MG63 (cell line): Measurements from ENCODE around the gene COX6B2. TPM values are rescaled to one million over a fixed set of nuclear protein-coding genes. Genes with fewer than 3 reads are reported as not detected.

Experiments used
- DNase-seq: peaks from one replicate; pipeline ENCODE4 v3.0.0-alpha.2; 2020
- H3K27me3 ChIP-seq: fragments of 250-450 bp; sonication (Bioruptor Pico); 2 replicates; pipeline ENCODE4 v1.5.1; 2020; ENCODE audit warnings: mild to moderate bottlenecking, moderate library complexity
- H3K36me3 ChIP-seq: fragments of 250-450 bp; sonication (Bioruptor Pico); 2 replicates; pipeline ENCODE4 v1.5.1; 2020; ENCODE audit warnings: mild to moderate bottlenecking, moderate library complexity
- H3K4me3 ChIP-seq: fragments of 250-450 bp; sonication (Bioruptor Pico); 2 replicates; pipeline ENCODE4 v1.5.1; 2020; ENCODE audit warnings: mild to moderate bottlenecking, moderate library complexity
- H3K9me3 ChIP-seq: fragments of 250-450 bp; sonication (Bioruptor Pico); 2 replicates; pipeline ENCODE4 v1.5.1; 2020; ENCODE audit warnings: mild to moderate bottlenecking, moderate library complexity
- total RNA-seq: library from RNA; depleted of rRNA; stranded (reverse); fragments of >200 nt; shearing (Covaris generic); gene quantifications from 2 replicates; pipeline ENCODE4 v1.2.3, GENCODE V29; 2014; ENCODE audit warnings: low replicate concordance

The COX6B2 gene
- total RNA-seq, 1 experiment from 2014 or later: not detected

- no peaks in the 10 kb centered on the region for H3K9me3 ChIP-seq
- H3K27me3 ChIP-seq: peaks cover 11% of the 10 kb centered on the region
- no peaks in the 10 kb centered on the region for H3K36me3 ChIP-seq
- DNase-seq: peak; percentile 43
- peak overlapping the region; percentile 29 for H3K4me3 ChIP-seq
Measured at GRCh38 chr19:55369653-55370304, 15.3 kb upstream of the COX6B2 start.

GRCh38 chr19:55368701-55369563 is 14.4 kb upstream of the COX6B2 start:
- Histone ChIP-seq H3K9me3 (no peaks in the 10 kb centered on the region), H3K4me3 (no peak overlapping the region), H3K36me3 (no peaks in the 10 kb centered on the region), H3K27me3 (peaks cover 11% of the 10 kb centered on the region)
- DNase-seq: peak; percentile 66

DNA sequence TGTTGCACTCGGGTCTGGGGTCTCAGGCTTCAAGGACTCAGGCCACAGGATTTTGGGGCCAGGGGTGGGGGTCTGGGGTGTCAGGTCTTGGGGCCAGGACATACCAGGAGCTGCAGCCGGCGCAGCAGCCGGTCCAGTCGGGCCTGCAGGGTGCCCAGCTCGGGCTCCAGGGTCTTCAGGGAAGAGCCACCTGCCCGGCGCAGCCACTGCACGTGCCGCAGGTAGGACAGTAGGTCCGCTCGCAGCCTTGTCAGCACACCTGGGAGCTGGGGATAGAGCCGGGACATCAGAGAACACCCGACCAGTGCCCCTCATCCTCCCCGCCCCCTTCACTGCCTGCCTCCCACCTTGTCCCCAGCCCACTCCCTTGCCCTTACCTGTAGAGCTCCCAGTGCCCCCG is 13.6 kb upstream of the COX6B2 start:
- H3K4me3 ChIP-seq: no peak overlapping the region
- H3K36me3 ChIP-seq: no peaks in the 10 kb centered on the region

GRCh38 chr19:55366790-55367189 is 12.3 kb upstream of the COX6B2 start:
- Histone ChIP-seq H3K4me3 (no peak overlapping the region), H3K27me3 (peaks cover 11% of the 10 kb centered on the region), H3K9me3 (no peaks in the 10 kb centered on the region), H3K36me3 (no peaks in the 10 kb centered on the region)
- DNase-seq: no peak

More for the DNA sequence above, 13.6 kb upstream of the COX6B2 start:
- H3K27me3 ChIP-seq: peaks cover 11% of the 10 kb centered on the region
- H3K9me3 ChIP-seq: no peaks in the 10 kb centered on the region
- no peak for DNase-seq

GRCh38 chr19:55365964-55366363 is 11.4 kb upstream of the COX6B2 start:
- no peaks in the 10 kb centered on the region for H3K9me3 ChIP-seq
- H3K27me3 ChIP-seq: peaks cover 8% of the 10 kb centered on the region
- DNase-seq: no peak
- H3K36me3 ChIP-seq: no peaks in the 10 kb centered on the region
- no peak overlapping the region for H3K4me3 ChIP-seq

DNA sequence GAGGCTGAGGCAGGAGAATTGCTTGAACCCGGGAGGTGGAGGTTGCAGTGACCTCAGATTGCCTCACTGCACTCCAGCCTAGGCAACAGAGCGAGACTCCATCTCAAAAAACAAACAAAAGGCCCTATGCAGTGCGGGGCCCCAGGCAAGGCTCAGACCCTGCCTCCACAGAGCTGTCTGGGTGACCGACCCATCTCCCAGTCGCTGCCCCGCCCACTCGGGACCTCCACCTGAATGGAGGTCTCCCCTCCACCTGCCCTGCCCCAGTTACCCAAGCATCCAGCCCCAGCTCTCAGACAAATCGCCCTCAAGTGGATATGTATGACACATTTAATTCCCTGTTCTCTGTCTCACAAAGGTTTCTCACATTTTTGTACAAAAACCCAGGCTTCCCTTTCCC is 10.7 kb upstream of the COX6B2 start:
- peaks cover 6% of the 10 kb centered on the region for H3K27me3 ChIP-seq
- DNase-seq: no peak
- no peaks in the 10 kb centered on the region for H3K36me3 ChIP-seq
- no peak overlapping the region for H3K4me3 ChIP-seq
- no peaks in the 10 kb centered on the region for H3K9me3 ChIP-seq

DNA sequence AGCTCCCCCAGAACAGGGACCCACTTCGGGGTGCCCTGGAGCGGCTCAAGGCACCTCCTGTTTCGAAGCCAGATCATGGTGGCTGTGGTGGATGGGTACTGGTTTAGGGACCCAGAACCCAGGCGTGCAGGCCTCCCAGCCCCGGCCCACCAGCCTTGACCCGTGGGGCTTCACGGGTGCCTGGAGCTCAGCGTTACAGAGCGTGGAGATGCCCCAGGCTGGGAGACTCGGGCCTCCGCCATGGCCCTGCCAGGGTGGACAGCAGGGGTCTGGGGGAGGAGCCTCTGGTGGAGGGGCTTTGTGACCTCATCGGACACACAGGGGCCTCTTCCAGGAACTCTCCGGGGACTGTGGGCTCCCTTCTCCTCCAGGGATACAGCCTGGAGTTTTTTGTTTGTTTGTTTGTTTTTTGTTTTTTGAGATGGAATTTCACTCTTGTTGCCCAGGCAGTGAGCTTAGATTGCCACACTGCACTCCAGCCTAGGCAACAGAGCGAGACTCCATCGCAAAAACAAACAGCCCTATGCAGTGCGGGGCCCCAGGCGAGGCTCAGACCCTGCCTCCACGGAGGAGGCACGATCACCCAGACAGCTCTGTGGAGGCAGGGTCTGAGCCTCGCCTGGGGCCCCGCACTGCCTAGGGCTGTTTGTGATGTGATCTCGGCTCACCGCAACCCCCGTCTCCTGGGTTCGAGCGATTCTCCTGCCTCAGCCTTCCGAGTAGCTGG is 8.6 kb upstream of the COX6B2 start, which contains the start of gene GARIN5B:
Gene GARIN5B, minus strand, starts transcription at position 271 of the 727 bp plus-strand sequence. Its CDS starts 194 bp downstream, at position 77.
- Histone ChIP-seq H3K27me3 (no peaks in the 10 kb centered on the region), H3K9me3 (no peaks in the 10 kb centered on the region), H3K36me3 (no peaks in the 10 kb centered on the region), H3K4me3 (no peak within 1 kb of the TSS)
- no peak for DNase-seq

- no peak overlapping the region for H3K4me3 ChIP-seq
- H3K27me3 ChIP-seq: peaks cover 3% of the 10 kb centered on the region
- DNase-seq: no peak
- no peaks in the 10 kb centered on the region for H3K9me3 ChIP-seq
- H3K36me3 ChIP-seq: no peaks in the 10 kb centered on the region
Measured at GRCh38 chr19:55362174-55362989, 7.9 kb upstream of the COX6B2 start.

- no peak for DNase-seq
- Histone ChIP-seq H3K27me3 (peaks cover 16% of the 10 kb centered on the region), H3K36me3 (no peaks in the 10 kb centered on the region), H3K4me3 (no peak overlapping the region), H3K9me3 (no peaks in the 10 kb centered on the region)
Measured at GRCh38 chr19:55360902-55361301, 6.4 kb upstream of the COX6B2 start.

GRCh38 chr19:55358943-55359908 is 4.7 kb upstream of the COX6B2 start:
- peaks cover 29% of the 10 kb centered on the region for H3K27me3 ChIP-seq

DNA sequence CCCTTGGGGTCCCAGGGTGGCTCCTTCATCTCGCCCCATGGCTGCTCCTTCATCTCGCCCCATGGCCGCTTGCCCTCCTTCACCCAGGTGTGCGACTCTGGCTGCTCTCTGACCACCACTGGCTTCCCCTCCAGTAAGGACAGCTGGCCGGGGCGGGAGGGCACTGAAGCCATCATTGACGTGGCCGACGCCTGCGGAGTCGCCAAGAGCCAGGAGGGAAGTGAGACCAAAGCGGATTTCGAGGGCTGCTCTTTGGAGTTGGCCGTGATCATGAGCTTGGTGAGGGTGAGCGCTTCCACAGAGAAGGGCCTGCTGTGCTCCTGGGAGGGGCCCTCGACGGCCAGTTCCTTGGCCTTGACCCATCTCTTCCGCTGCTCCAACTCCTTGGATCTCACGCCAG is 4.0 kb upstream of the COX6B2 start:
- Histone ChIP-seq H3K36me3 (no peaks in the 10 kb centered on the region), H3K9me3 (no peaks in the 10 kb centered on the region), H3K4me3 (no peak overlapping the region), H3K27me3 (peaks cover 37% of the 10 kb centered on the region)
- no peak for DNase-seq

More at GRCh38 chr19:55358943-55359908, 4.7 kb upstream of the COX6B2 start:
- H3K4me3 ChIP-seq: no peak overlapping the region
- H3K36me3 ChIP-seq: no peaks in the 10 kb centered on the region
- no peak for DNase-seq
- no peaks in the 10 kb centered on the region for H3K9me3 ChIP-seq

- DNase-seq: no peak
- Histone ChIP-seq H3K36me3 (no peaks in the 10 kb centered on the region), H3K27me3 (peaks cover 56% of the 10 kb centered on the region), H3K9me3 (no peaks in the 10 kb centered on the region), H3K4me3 (no peak overlapping the region)
Measured at GRCh38 chr19:55355213-55355821, 798 bp upstream of the COX6B2 start.

DNA sequence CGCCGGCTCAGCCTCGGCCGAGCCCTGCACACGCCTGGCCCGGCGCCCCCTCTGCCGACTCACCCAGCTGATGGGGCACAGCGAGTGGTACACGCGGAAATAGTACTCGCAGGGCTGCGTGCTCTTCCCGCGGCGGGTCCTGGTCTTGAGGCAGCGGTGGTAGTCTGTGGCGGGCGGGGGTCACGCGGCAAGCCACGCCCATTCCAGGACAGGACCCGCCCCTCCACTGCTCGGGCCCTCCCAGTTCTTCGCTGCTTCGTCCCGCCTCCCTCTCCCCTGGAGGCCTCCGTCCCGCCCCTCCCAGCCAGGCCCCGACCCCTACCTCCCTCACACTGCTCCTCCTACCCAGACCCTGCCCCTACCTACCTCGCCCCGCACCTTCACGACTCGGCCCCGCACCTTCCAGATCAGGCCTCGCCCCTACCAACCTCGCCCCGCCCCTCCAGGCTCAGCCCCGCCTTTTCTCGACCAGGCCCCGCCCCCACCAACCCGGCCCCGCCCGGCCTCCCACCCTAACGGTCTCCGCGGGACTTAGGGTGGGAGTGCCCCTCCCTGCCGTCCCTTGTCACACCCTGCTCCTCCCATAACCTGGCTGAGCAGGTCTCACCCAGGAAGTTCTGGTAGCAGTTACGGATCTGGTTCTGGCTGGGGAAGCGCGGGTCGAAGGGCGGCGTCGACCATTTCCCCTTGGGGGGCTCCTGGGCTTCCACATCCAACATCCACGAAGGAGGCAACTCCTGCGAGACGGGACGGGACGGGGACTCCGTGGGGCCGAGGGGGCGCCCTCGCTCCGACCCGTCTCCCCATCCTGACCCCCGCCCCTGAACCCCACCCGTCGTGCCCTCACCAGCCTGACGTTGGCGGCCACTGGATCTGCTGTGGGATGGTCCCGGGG is 469 bp downstream of the COX6B2 start:
- Histone ChIP-seq H3K36me3 (no peaks in the 10 kb centered on the region), H3K9me3 (no peaks in the 10 kb centered on the region), H3K4me3 (peak overlapping the region; percentile 36), H3K27me3 (peaks cover 56% of the 10 kb centered on the region)
- peak; percentile 38 for DNase-seq

GRCh38 chr19:55353356-55353802 is 1.1 kb downstream of the COX6B2 start:
- Histone ChIP-seq H3K27me3 (peaks cover 56% of the 10 kb centered on the region), H3K4me3 (peak overlapping the region; percentile 36), H3K9me3 (no peaks in the 10 kb centered on the region), H3K36me3 (no peaks in the 10 kb centered on the region; the same call in 1 of the 2 replicates)
- DNase-seq: no peak
